Mucosa of descending colon (tissue), 3 donors: ENCODE measurements around the gene CDKAL1. TPM values are rescaled to one million over a fixed set of nuclear protein-coding genes. Genes with fewer than 3 reads are reported as not detected.

Source experiments
- ATAC-seq: fragments of 200-7000 bp; cut with Tn5 transposase; one replicate; pipeline ENCODE4 v1.9.1; 2020; ENCODE audit warnings: mild to moderate bottlenecking, moderate library complexity
- DNase-seq, 3 donors: peaks; one replicate each; pipeline ENCODE4 v3.0.0-alpha.2; 2020
- H3K36me3 ChIP-seq: fragments of 200-600 bp; one replicate; pipeline ENCODE4 v1.8.0; 2021; ENCODE audit warnings: low read depth, mild to moderate bottlenecking
- H3K4me1 ChIP-seq: fragments of 200-600 bp; one replicate; pipeline ENCODE4 v1.8.0; 2021; ENCODE audit warnings: low read depth, mild to moderate bottlenecking
- H3K4me3 ChIP-seq: fragments of 200-600 bp; one replicate; pipeline ENCODE4 v1.8.0; 2021; ENCODE audit warnings: mild to moderate bottlenecking
- H3K9me3 ChIP-seq: fragments of 200-600 bp; one replicate; pipeline ENCODE4 v1.8.0; 2021; ENCODE audit warnings: mild to moderate bottlenecking
- CTCF ChIP-seq: fragments of 200-600 bp; IDR thresholded peaks from one replicate; pipeline ENCODE4 v1.8.0; 2022; ENCODE audit warnings: antibody characterized with exemption, mild to moderate bottlenecking
- intact Hi-C, 2 donors: fragments of 100-400 bp; cut with DNase I in 1 of 2; cut with micrococcal nuclease in 1 of 2; formaldehyde crosslinking; loops; one replicate each; pipeline versions ENCODE4 v1.11.0 to v1.11.1; 2022; cut with DNase I, micrococcal nuclease
- total RNA-seq, 3 donors: library from RNA; stranded (reverse); fragmentation: NEBNext Ultra II Directional in 2 of 3; extraction: Animal tissue kit (Norgen Biotek cat#: 25700) in 2 of 3; gene quantifications; one replicate each; pipeline versions ENCODE4 v1.2.1 to v1.2.4, GENCODE V29; 2021 to 2023
- donor health status: DM: no; HTN: no; CAD: no; lungs with moderate emphysema.
- donor health status: DM: no; HTN: no; CAD: no.
- donor health status: DM: no; HTN: yes; CAD: no.

The CDKAL1 gene
- total RNA-seq, 3 donors from 2014 or later: 13.4 to 15.5 (median 15.3) TPM

GRCh38 chr6:20777801-20778200, 243.5 kb downstream of the CDKAL1 start:
- Histone ChIP-seq H3K36me3 (no peaks in the 10 kb centered on the region), H3K9me3 (no peaks in the 10 kb centered on the region), H3K4me1 (no peaks in the 10 kb centered on the region), H3K4me3 (no peak overlapping the region)
- intact Hi-C loops: no loop called here
- no peak for DNase-seq
- no peak for TF ChIP-seq CTCF
- ATAC-seq: no peak

DNA sequence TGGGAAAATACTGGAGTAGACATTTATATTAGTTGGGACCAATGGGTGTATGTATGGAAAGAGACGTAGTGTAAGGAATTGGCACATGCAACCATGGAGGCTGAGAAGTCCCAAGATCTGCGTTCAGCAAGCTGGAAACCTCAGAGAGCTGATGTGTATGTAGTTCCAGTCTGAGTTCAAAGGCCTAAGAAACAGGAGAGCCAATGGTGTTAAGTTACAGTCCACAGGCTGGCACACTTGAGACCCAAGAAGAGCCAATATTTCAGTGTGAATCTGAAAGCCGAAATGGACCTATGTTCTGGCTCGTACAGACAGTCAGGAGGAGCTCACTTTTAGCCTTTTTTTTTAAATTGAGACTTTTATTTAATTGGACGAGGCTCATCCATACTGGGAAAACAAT, 244.2 kb downstream of the CDKAL1 start:
- no peak for ATAC-seq
- intact Hi-C loops: no loop called here
- no peaks in the 10 kb centered on the region for H3K36me3 ChIP-seq

DNA sequence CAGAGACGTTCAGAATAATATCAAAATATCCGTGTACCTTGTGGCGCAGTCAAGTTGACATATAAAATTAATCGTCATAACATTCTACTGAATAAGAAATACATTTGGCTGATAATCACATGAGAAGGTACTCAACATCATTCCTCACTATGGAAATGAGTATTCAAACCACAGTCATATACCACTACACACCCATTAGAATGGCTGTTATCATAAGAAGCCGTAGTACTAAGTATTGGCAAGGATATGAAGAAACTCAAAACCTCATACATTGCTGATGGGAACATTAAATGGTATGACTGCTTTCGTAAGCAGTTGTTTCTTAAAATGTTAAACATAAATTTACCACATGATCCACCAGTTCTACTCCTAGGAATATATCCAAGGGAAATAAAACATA, 244.7 kb downstream of the CDKAL1 start:
- ATAC-seq (no peak), DNase-seq (no peak)
- Histone ChIP-seq H3K4me1 (no peaks in the 10 kb centered on the region), H3K4me3 (no peak overlapping the region), H3K36me3 (no peaks in the 10 kb centered on the region), H3K9me3 (no peaks in the 10 kb centered on the region)
- TF ChIP-seq CTCF: no peak
- intact Hi-C loops: no loop called here

More for the DNA sequence above, 244.2 kb downstream of the CDKAL1 start:
- H3K9me3 ChIP-seq: no peaks in the 10 kb centered on the region
- TF ChIP-seq CTCF: no peak
- no peak overlapping the region for H3K4me3 ChIP-seq
- H3K4me1 ChIP-seq: no peaks in the 10 kb centered on the region
- no peak for DNase-seq

DNA sequence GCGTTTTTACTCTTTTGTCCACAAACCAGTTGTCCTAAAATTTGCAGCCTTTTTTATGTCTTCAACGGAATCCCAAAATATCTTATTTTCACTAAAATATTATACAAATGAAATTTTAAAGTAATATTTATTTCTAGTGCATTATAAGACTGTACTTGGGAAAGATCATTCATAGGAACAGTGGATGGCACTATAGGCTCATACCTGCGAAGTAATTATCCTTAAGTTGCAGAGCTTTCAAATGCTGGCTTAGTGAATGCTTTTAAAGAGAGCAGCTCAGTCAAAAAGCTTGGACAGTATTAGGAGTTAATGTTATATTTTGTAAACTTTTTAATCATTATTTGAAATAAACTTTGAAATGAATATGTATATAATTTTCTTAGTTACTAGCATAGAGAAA, 254.9 kb downstream of the CDKAL1 start:
- no peaks in the 10 kb centered on the region for H3K9me3 ChIP-seq
- TF ChIP-seq CTCF: no peak
- H3K4me1 ChIP-seq: no peaks in the 10 kb centered on the region
- intact Hi-C loops: no loop called here
- H3K4me3 ChIP-seq: no peak overlapping the region
- DNase-seq: no peak
- no peak for ATAC-seq
- no peaks in the 10 kb centered on the region for H3K36me3 ChIP-seq

GRCh38 chr6:20790032-20790791, 256.0 kb downstream of the CDKAL1 start:
- H3K9me3 ChIP-seq: no peaks in the 10 kb centered on the region
- no peaks in the 10 kb centered on the region for H3K4me1 ChIP-seq
- no peak for TF ChIP-seq CTCF
- H3K36me3 ChIP-seq: no peaks in the 10 kb centered on the region
- ATAC-seq (no peak), DNase-seq (no peak)
- H3K4me3 ChIP-seq: no peak overlapping the region
- intact Hi-C loops: no loop called here
